ENCODE measurements around the gene SPAG8.
A peak's percentile ranks its signal among the peaks of the same experiment; 100 is the strongest.

SPAG8 gene

GRCh38 chr9:35783418-35783817, 28.6 kb downstream of the SPAG8 start:
- H3K36me3 ChIP-seq = 0 out of 22 replicates have a peak, but pooled peaks cover 0 to 4% (median 0%) of the 10 kb centered on the region in 11 experiments
- no peaks in the 10 kb centered on the region for H3K9me3 ChIP-seq (replicated peaks in 1 of 11)
- H3K4me3 ChIP-seq = no peak overlapping the region
- H3K27me3 ChIP-seq = no peaks in the 10 kb centered on the region
- H3K9ac ChIP-seq = no peak overlapping the region
- no peak overlapping the region for H3K4me2 ChIP-seq
- H3K4me1 ChIP-seq = peaks cover 0 to 9% (median 8%) of the 10 kb centered on the region in 10 experiments; a peak in 11 of 20 replicates
- H3K27ac ChIP-seq = no peak overlapping the region
- no peaks in the 10 kb centered on the region for H4K20me1 ChIP-seq
- TF ChIP-seq Cebpa-rat (IDR thresholded peaks at IDR 0.05) = no peak

- Histone ChIP-seq H3K4me1 (peaks cover 4 to 8% (median 5%) of the 10 kb centered on the region in 10 experiments), H3K9ac (no peak overlapping the region)
- no peak for TF ChIP-seq Cebpa-rat (IDR thresholded peaks at IDR 0.05)
These were observed 31.0 kb downstream of the SPAG8 start for GRCh38 chr9:35781066-35781465.

DNA sequence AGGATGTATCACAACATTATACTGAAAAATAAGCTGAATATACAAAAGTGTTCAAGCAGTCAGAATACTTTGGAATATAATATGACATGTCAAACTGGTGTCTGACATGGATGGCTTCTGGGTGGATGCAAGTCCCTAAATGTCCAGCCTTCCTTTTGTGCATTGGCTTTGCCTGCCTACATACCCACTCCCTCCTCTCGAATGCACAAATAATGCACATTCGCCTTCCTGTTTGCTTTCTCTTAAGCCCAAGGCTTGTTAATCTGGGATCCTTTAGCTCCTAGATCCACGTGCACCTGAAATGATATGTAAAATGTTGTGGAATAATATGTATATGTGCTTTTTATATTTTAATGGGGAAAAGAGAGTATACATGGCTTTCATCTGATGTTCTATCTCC, 33.6 kb downstream of the SPAG8 start:
- Histone ChIP-seq H3K4me3 (no peak overlapping the region), H3K9me3 (replicated peaks in 1 of 11) (no peaks in the 10 kb centered on the region), H3K9ac (no peak overlapping the region), H3K4me2 (no peak overlapping the region), H3K27me3 (no peaks in the 10 kb centered on the region), H4K20me1 (no peaks in the 10 kb centered on the region), H3K27ac (no peak overlapping the region), H3K4me1 (peaks cover 13 to 19% (median 17%) of the 10 kb centered on the region in 10 experiments), H3K36me3 (0 out of 22 replicates have a peak, but pooled peaks cover 0 to 3% (median 0%) of the 10 kb centered on the region in 11 experiments)
- TF ChIP-seq Cebpa-rat (IDR thresholded peaks at IDR 0.05) = no peak

More at GRCh38 chr9:35781066-35781465, 31.0 kb downstream of the SPAG8 start:
- Histone ChIP-seq H4K20me1 (no peaks in the 10 kb centered on the region), H3K27ac (no peak overlapping the region), H3K4me3 (no peak overlapping the region), H3K9me3 (replicated peaks in 1 of 11) (no peaks in the 10 kb centered on the region), H3K27me3 (no peaks in the 10 kb centered on the region), H3K36me3 (0 out of 22 replicates have a peak, but pooled peaks cover 0 to 4% (median 0%) of the 10 kb centered on the region in 11 experiments), H3K4me2 (no peak overlapping the region)

GRCh38 chr9:35776018-35776417, 36.0 kb downstream of the SPAG8 start:
- peaks cover 13 to 19% (median 17%) of the 10 kb centered on the region in 10 experiments for H3K4me1 ChIP-seq
- TF ChIP-seq Cebpa-rat (IDR thresholded peaks at IDR 0.05) = no peak
- H3K9ac ChIP-seq = no peak overlapping the region
- no peak overlapping the region for H3K4me3 ChIP-seq
- H3K4me2 ChIP-seq = peak overlapping the region; percentile 23 to 64 (median 50)
- peak overlapping the region in 1 of 11 experiments; percentile 31; a peak in 1 of 22 replicates for H3K27ac ChIP-seq
- no peaks in the 10 kb centered on the region for H4K20me1 ChIP-seq
- no peaks in the 10 kb centered on the region for H3K36me3 ChIP-seq
- H3K9me3 ChIP-seq (replicated peaks in 1 of 11) = no peaks in the 10 kb centered on the region
- H3K27me3 ChIP-seq = no peaks in the 10 kb centered on the region

- Histone ChIP-seq H4K20me1 (no peaks in the 10 kb centered on the region), H3K4me2 (peak overlapping the region; percentile 23 to 64 (median 41); a peak in 21 of 22 replicates), H3K36me3 (no peaks in the 10 kb centered on the region), H3K4me3 (no peak overlapping the region), H3K9ac (no peak overlapping the region), H3K4me1 (peaks cover 13 to 19% (median 17%) of the 10 kb centered on the region in 10 experiments), H3K27ac (peak overlapping the region in 4 of 11 experiments; percentile 3 to 33 (median 25); a peak in 3 of 22 replicates), H3K27me3 (no peaks in the 10 kb centered on the region), H3K9me3 (replicated peaks in 1 of 11) (no peaks in the 10 kb centered on the region)
- no peak for TF ChIP-seq Cebpa-rat (IDR thresholded peaks at IDR 0.05)
These were observed 37.0 kb downstream of the SPAG8 start for GRCh38 chr9:35774907-35775635.

GRCh38 chr9:35771943-35772342, 40.1 kb downstream of the SPAG8 start:
- no peaks in the 10 kb centered on the region for H3K27me3 ChIP-seq
- H3K4me3 ChIP-seq = no peak overlapping the region
- H4K20me1 ChIP-seq = no peaks in the 10 kb centered on the region
- H3K4me1 ChIP-seq = peaks cover 13 to 19% (median 17%) of the 10 kb centered on the region in 10 experiments
- TF ChIP-seq Cebpa-rat (IDR thresholded peaks at IDR 0.05) = 0 out of 22 replicates have a peak, but pooled peaks of 1 of the 11 experiments have one; percentile 26
- H3K9ac ChIP-seq = no peak overlapping the region
- H3K9me3 ChIP-seq (replicated peaks in 1 of 11) = no peaks in the 10 kb centered on the region
- H3K36me3 ChIP-seq = no peaks in the 10 kb centered on the region
- no peak overlapping the region for H3K27ac ChIP-seq
- no peak overlapping the region for H3K4me2 ChIP-seq

GRCh38 chr9:35771534-35771933, 40.5 kb downstream of the SPAG8 start:
- Histone ChIP-seq H3K9me3 (replicated peaks in 1 of 11) (no peaks in the 10 kb centered on the region), H4K20me1 (no peaks in the 10 kb centered on the region), H3K4me1 (peaks cover 13 to 18% (median 17%) of the 10 kb centered on the region in 10 experiments), H3K27me3 (no peaks in the 10 kb centered on the region), H3K27ac (no peak overlapping the region), H3K4me2 (no peak overlapping the region), H3K36me3 (no peaks in the 10 kb centered on the region), H3K9ac (no peak overlapping the region), H3K4me3 (no peak overlapping the region)
- no peak for TF ChIP-seq Cebpa-rat (IDR thresholded peaks at IDR 0.05)

GRCh38 chr9:35771075-35771433, 41.0 kb downstream of the SPAG8 start:
- Histone ChIP-seq H3K4me1 (peaks cover 8 to 14% (median 12%) of the 10 kb centered on the region in 10 experiments), H3K36me3 (no peaks in the 10 kb centered on the region), H3K9ac (no peak overlapping the region), H3K4me3 (no peak overlapping the region), H3K4me2 (no peak overlapping the region), H3K9me3 (replicated peaks in 1 of 11) (no peaks in the 10 kb centered on the region), H3K27me3 (no peaks in the 10 kb centered on the region), H3K27ac (no peak overlapping the region), H4K20me1 (no peaks in the 10 kb centered on the region)
- no peak for TF ChIP-seq Cebpa-rat (IDR thresholded peaks at IDR 0.05)

GRCh38 chr9:35769763-35770162, 42.3 kb downstream of the SPAG8 start:
- no peaks in the 10 kb centered on the region for H4K20me1 ChIP-seq
- no peak for TF ChIP-seq Cebpa-rat (IDR thresholded peaks at IDR 0.05)
- H3K4me1 ChIP-seq = peaks cover 0 to under 1% (median 0%) of the 10 kb centered on the region in 10 experiments; a peak in 2 of 20 replicates
- no peak overlapping the region for H3K9ac ChIP-seq
- no peak overlapping the region for H3K27ac ChIP-seq
- H3K9me3 ChIP-seq (replicated peaks in 1 of 11) = no peaks in the 10 kb centered on the region
- no peak overlapping the region for H3K4me2 ChIP-seq
- no peaks in the 10 kb centered on the region for H3K27me3 ChIP-seq
- H3K36me3 ChIP-seq = no peaks in the 10 kb centered on the region
- H3K4me3 ChIP-seq = no peak overlapping the region
